Measurements from ENCODE around the gene GPRC5A. TPM values are rescaled to one million over a fixed set of nuclear protein-coding genes. Genes with fewer than 3 reads are reported as not detected.

GPRC5A gene
- total and polyA plus RNA-seq, 2 of the 13 experiments (the other 11 are each of a cell fraction or from before 2014, with no cell fraction given): 0.27 to 3.0 TPM

- Histone ChIP-seq H3K79me2 (ENCODE audit: insufficient read depth, low read length) (no peaks in the 10 kb centered on the region), H4K20me1 (ENCODE audit: insufficient read depth, low read length) (no peaks in the 10 kb centered on the region), H3K27me3 (ENCODE audit: control insufficient read depth in 1 of 2, insufficient read depth in 2 of 2, low read length in 2 of 2) (no peaks in the 10 kb centered on the region), H3K9me3 (ENCODE audit: low read length) (no peaks in the 10 kb centered on the region), H3K4me3 (replicated peaks in 1 of 3; ENCODE audit: insufficient read depth in 1 of 3, low read depth in 2 of 3, low read length in 3 of 3) (no peak overlapping the region), H3K9ac (ENCODE audit: insufficient read depth, low read depth, low read length) (no peak overlapping the region), H3K4me1 (ENCODE audit: insufficient read depth, low read length) (peaks cover 37% of the 10 kb centered on the region), H3K27ac (ENCODE audit: extremely low read length, insufficient read depth, low read length) (no peak overlapping the region), H2AFZ (ENCODE audit: low read length) (no peak overlapping the region), H3K36me3 (replicated peaks in 1 of 2; ENCODE audit: control insufficient read depth in 1 of 2, insufficient read depth in 2 of 2, low read length in 2 of 2) (no peaks in the 10 kb centered on the region), H3K4me2 (ENCODE audit: low read depth, low read length) (no peak overlapping the region)
- TF ChIP-seq MBD4 (IDR thresholded peaks at IDR 0.05; ENCODE audit: borderline replicate concordance, low read length): no peak
- TF ChIP-seq, protein P1, sequence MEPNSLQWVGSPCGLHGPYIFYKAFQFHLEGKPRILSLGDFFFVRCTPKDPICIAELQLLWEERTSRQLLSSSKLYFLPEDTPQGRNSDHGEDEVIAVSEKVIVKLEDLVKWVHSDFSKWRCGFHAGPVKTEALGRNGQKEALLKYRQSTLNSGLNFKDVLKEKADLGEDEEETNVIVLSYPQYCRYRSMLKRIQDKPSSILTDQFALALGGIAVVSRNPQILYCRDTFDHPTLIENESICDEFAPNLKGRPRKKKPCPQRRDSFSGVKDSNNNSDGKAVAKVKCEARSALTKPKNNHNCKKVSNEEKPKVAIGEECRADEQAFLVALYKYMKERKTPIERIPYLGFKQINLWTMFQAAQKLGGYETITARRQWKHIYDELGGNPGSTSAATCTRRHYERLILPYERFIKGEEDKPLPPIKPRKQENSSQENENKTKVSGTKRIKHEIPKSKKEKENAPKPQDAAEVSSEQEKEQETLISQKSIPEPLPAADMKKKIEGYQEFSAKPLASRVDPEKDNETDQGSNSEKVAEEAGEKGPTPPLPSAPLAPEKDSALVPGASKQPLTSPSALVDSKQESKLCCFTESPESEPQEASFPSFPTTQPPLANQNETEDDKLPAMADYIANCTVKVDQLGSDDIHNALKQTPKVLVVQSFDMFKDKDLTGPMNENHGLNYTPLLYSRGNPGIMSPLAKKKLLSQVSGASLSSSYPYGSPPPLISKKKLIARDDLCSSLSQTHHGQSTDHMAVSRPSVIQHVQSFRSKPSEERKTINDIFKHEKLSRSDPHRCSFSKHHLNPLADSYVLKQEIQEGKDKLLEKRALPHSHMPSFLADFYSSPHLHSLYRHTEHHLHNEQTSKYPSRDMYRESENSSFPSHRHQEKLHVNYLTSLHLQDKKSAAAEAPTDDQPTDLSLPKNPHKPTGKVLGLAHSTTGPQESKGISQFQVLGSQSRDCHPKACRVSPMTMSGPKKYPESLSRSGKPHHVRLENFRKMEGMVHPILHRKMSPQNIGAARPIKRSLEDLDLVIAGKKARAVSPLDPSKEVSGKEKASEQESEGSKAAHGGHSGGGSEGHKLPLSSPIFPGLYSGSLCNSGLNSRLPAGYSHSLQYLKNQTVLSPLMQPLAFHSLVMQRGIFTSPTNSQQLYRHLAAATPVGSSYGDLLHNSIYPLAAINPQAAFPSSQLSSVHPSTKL (CRISPR knock-in tag; IDR thresholded peaks at IDR 0.05): 0 out of 2 replicates have a peak, but pooled peaks have one; percentile 11
- no peak for TF ChIP-seq CHCHD3 (CRISPR knock-in tag; IDR thresholded peaks at IDR 0.05)
- TF ChIP-seq ARID3A (IDR thresholded peaks at IDR 0.05; ENCODE audit: low read depth, low read length): no peak
- no peak for TF ChIP-seq ZNF101 (CRISPR knock-in tag; IDR thresholded peaks at IDR 0.05; ENCODE audit: borderline replicate concordance, low read depth)
- no peak for TF ChIP-seq TMF1 (CRISPR knock-in tag; IDR thresholded peaks at IDR 0.05; ENCODE audit: low read depth)
- TF ChIP-seq GTF2F1 (IDR thresholded peaks at IDR 0.05; ENCODE audit: low read length): no peak
- no peak for TF ChIP-seq ONECUT2 (CRISPR knock-in tag; IDR thresholded peaks at IDR 0.05)
- TF ChIP-seq ZNF549 (CRISPR knock-in tag; IDR thresholded peaks at IDR 0.05): no peak
- TF ChIP-seq NR0B2 (CRISPR knock-in tag; IDR thresholded peaks at IDR 0.05): no peak
- TF ChIP-seq DNMT1 (CRISPR knock-in tag; IDR thresholded peaks at IDR 0.05): no peak
- TF ChIP-seq, protein P2, sequence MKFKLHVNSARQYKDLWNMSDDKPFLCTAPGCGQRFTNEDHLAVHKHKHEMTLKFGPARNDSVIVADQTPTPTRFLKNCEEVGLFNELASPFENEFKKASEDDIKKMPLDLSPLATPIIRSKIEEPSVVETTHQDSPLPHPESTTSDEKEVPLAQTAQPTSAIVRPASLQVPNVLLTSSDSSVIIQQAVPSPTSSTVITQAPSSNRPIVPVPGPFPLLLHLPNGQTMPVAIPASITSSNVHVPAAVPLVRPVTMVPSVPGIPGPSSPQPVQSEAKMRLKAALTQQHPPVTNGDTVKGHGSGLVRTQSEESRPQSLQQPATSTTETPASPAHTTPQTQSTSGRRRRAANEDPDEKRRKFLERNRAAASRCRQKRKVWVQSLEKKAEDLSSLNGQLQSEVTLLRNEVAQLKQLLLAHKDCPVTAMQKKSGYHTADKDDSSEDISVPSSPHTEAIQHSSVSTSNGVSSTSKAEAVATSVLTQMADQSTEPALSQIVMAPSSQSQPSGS (CRISPR knock-in tag; IDR thresholded peaks at IDR 0.05): no peak
- TF ChIP-seq TEAD2 (CRISPR knock-in tag; IDR thresholded peaks at IDR 0.05): no peak
- no peak for TF ChIP-seq ADNP (CRISPR knock-in tag; IDR thresholded peaks at IDR 0.05)
- 0 out of 2 replicates have a peak, but pooled peaks have one; percentile 11 for TF ChIP-seq CEBPG (CRISPR knock-in tag; IDR thresholded peaks at IDR 0.05)
- TF ChIP-seq ZBTB42 (CRISPR knock-in tag; IDR thresholded peaks at IDR 0.05): no peak
- TF ChIP-seq BHLHE40 (IDR thresholded peaks at IDR 0.05; ENCODE audit: low read length): no peak
- no peak for TF ChIP-seq TFAP4 (IDR thresholded peaks at IDR 0.05; ENCODE audit: borderline replicate concordance, low read depth)
- intact Hi-C loops (cut with micrococcal nuclease; ENCODE audit: unreplicated experiment) (no loop called here), in situ Hi-C loops (cut with HindIII; ENCODE audit: extremely low pct_ligation_motif_present, low pct_unique_long_range_greater_than_20kb) (no loop called here)
- no TSS peak for BruUV-seq (replicated peaks)
- FAIRE-seq (peak; percentile 21), ATAC-seq (no peak), DNase-seq (ENCODE audit: low spot score) (no peak)
- ChIA-PET CTCF (ENCODE audit: low intra/inter-chr PET ratio, low total read pairs) (no interaction called here), POLR2A (no interaction called here)
- WGBS (ENCODE audit: low lambda C conversion rate): 86% methylated on average over 8 of the region's 8 CpGs
These were observed 52.4 kb downstream of the GPRC5A start for GRCh38 chr12:12943586-12944260.
